Measurements from ENCODE around the gene XYLT1.

- no peak for TF ChIP-seq MAZ (IDR thresholded peaks at IDR 0.05; ENCODE audit: borderline replicate concordance, low read depth, low read length)
- no peak for TF ChIP-seq CTCF (conservative IDR thresholded peaks at IDR 0.05; ENCODE audit: low read depth, low read length)
- no peak for TF ChIP-seq POLR2A (IDR thresholded peaks at IDR 0.05; ENCODE audit: low read depth, low read length)
- no peak for TF ChIP-seq MXI1 (IDR thresholded peaks at IDR 0.05; ENCODE audit: borderline replicate concordance, low read depth, low read length)
- TF ChIP-seq, protein P1, sequence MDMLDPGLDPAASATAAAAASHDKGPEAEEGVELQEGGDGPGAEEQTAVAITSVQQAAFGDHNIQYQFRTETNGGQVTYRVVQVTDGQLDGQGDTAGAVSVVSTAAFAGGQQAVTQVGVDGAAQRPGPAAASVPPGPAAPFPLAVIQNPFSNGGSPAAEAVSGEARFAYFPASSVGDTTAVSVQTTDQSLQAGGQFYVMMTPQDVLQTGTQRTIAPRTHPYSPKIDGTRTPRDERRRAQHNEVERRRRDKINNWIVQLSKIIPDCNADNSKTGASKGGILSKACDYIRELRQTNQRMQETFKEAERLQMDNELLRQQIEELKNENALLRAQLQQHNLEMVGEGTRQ (IDR thresholded peaks at IDR 0.05; ENCODE audit: low read depth, low read length) = no peak
These were observed 327.0 kb downstream of the XYLT1 start for GRCh38 chr16:17143546-17144419.
